ENCODE measurements around the gene SLC6A6. TPM values are rescaled to one million over a fixed set of nuclear protein-coding genes. Genes with fewer than 3 reads are reported as not detected.
A peak's percentile ranks its signal among the peaks of the same experiment; 100 is the strongest.

SLC6A6 gene
- total RNA-seq, 1 experiment from 2014 or later, result 72.6 TPM

DNA sequence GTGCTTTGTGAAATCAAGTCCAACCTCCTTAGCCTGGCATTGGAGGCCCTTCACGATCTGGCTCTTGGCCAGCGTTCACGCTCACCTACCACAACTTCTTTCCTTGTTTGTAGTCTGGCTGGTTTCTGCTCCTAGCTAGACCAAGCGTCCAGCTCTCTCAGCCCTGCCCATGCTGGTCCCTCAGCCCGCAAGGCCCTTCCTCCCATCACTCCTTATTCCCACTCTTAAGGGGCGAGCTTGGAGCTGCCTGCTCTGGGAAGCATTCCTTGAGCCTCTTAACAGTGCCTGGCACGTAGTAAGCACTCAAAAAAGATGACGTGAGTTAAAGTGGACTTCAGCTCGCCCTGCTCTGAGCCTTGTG, 8.7 kb downstream of the SLC6A6 start:
- Histone ChIP-seq H2AK5ac (ENCODE audit: insufficient read length, low read length) (no peak overlapping the region), H2BK15ac (ENCODE audit: low read depth, low read length) (no peak overlapping the region; the same call in 1 of the 2 replicates), H3K23ac (ENCODE audit: insufficient read length, low read depth, low read length) (no peak overlapping the region), H3K4me1 (ENCODE audit: insufficient read depth, low read length) (peaks cover 5% of the 10 kb centered on the region; the same call in 1 of the 2 replicates), H3K4me2 (ENCODE audit: insufficient read depth, insufficient read length, low read length) (no peak overlapping the region), H3K18ac (ENCODE audit: insufficient read length, low read depth, low read length) (no peak overlapping the region), H3K79me2 (ENCODE audit: insufficient read depth, low read length) (peaks cover 22% of the 10 kb centered on the region; the same call in 1 of the 2 replicates), H2AFZ (ENCODE audit: low read length) (no peak overlapping the region), H3K9me3 (ENCODE audit: control insufficient read depth, low read depth, low read length) (no peaks in the 10 kb centered on the region), H3K27me3 (ENCODE audit: insufficient read depth, low read length) (no peaks in the 10 kb centered on the region), H3K4ac (ENCODE audit: low read depth, low read length) (no peak overlapping the region), H4K8ac (replicated peaks; ENCODE audit: insufficient read length, low read depth, low read length) (no peak overlapping the region), H3K79me1 (ENCODE audit: insufficient read depth, low read depth, low read length, poor library complexity, severe bottlenecking) (peaks cover 10% of the 10 kb centered on the region), H2BK120ac (ENCODE audit: low read depth, low read length, poor library complexity, severe bottlenecking) (no peak overlapping the region), H3K14ac (ENCODE audit: insufficient read depth, low read length) (no peak overlapping the region), H2BK5ac (ENCODE audit: insufficient read length, low read length) (no peak overlapping the region), H4K20me1 (ENCODE audit: control insufficient read depth, insufficient read depth, insufficient read length) (no peaks in the 10 kb centered on the region), H3K27ac (ENCODE audit: insufficient read length, low read depth, low read length) (peak overlapping the region; percentile 11), H3K23me2 (ENCODE audit: insufficient read length, low read depth, low read length, poor library complexity, severe bottlenecking) (no peaks in the 10 kb centered on the region), H2BK20ac (ENCODE audit: low read depth, low read length, poor library complexity, severe bottlenecking) (no peak overlapping the region), H4K5ac (ENCODE audit: insufficient read length, low read depth, low read length) (no peak overlapping the region), H3K9ac (ENCODE audit: extremely low read depth, insufficient read length, low read length) (no peak overlapping the region), H4K91ac (ENCODE audit: insufficient read length, low read depth, low read length) (no peak overlapping the region), H2BK12ac (ENCODE audit: insufficient read length, low read depth, low read length) (no peak overlapping the region), H3K56ac (ENCODE audit: insufficient read length, low read depth, low read length) (no peak overlapping the region), H3T11ph (ENCODE audit: low read length) (no peak overlapping the region)
- WGBS (ENCODE audit: extremely low coverage, insufficient read length, low lambda C conversion rate), result no CpG with 5 or more reads among the region's 9 CpGs
- peaks cover 23 to 49% (median 32%) of the 10 kb centered on the region in 3 experiments for H3K36me3 Mint-ChIP-seq (ENCODE audit: insufficient read depth in 1 of 3, low read depth in 3 of 3)
- peaks cover 39 to 57% of the 10 kb centered on the region in 2 experiments for H3K4me1 Mint-ChIP-seq
- no peak for TF ChIP-seq CTCF (conservative IDR thresholded peaks at IDR 0.05)
- H3K27me3 Mint-ChIP-seq (ENCODE audit: low read depth), result no peaks in the 10 kb centered on the region; the same call in 1 of the 2 replicates
- H3K27ac Mint-ChIP-seq, result peak overlapping the region; percentile 12 to 75 (median 71); a peak in 4 of 7 replicates
- no peak for DNase-seq
- no peak overlapping the region; a peak in 1 of 5 replicates for H3K4me3 Mint-ChIP-seq
- H3K9me3 Mint-ChIP-seq, result no peaks in the 10 kb centered on the region; a peak in 1 of 5 replicates

Measured in H9 (cell line).